SK-N-SH treated with all-trans-retinoic acid at 6 μM for 48 hours (cell line): ENCODE data around the gene ATP5MG.

ENCODE experiments used
- CSDC2 ChIP-seq: fragments of 250-450 bp; sonication (Bioruptor Pico); IDR thresholded peaks from 2 replicates; pipeline ENCODE4 v1.5.0; 2020; ENCODE audit warnings: mild to moderate bottlenecking, moderate library complexity
- RARB ChIP-seq: fragments of 250-450 bp; sonication (Bioruptor Pico); IDR thresholded peaks from 2 replicates; pipeline ENCODE4 v1.8.0; 2021; ENCODE audit warnings: mild to moderate bottlenecking, moderate library complexity
- TOX ChIP-seq: fragments of 250-450 bp; sonication (Bioruptor Pico); IDR thresholded peaks from 2 replicates; pipeline ENCODE4 v1.8.0; 2021; ENCODE audit warnings: mild to moderate bottlenecking, moderate library complexity, borderline replicate concordance
- ZFP30 ChIP-seq: fragments of 450-650 bp; formaldehyde crosslinking; IDR thresholded peaks from 2 replicates; pipeline ENCODE4 v1.5.0; 2022; ENCODE audit warnings: mild to moderate bottlenecking, moderate library complexity

DNA sequence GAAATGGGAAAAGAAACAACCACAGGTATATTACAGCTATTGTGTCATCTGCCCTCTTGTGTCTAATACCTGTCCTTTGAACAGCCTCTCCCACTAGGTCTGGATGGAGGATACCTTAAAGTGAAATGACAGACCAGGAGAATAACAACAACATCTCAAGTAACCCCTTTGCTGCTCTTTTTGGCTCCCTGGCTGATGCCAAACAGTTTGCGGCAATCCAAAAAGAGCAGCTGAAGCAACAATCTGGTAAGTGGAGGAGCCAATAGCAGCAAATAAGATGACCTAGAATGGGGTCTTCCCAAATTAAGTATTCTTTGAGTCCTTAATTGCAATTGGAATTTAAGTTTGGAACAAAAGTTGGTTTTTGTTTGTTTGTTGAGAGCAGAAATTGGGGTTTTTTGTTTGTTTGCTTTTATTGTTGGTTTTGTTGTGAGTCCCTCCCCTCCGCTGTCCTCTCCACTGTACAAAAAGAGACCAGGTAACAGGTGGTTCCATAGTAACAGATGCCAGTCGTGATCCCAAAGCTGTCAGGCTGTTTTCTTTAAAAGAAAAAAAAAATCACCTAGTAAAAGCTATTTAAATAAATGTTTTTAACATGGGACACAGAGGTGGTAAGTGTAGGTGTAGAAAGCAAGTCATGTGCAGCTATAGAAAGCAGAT lies 36.3 kb upstream of the ATP5MG start:
- no peak for TF ChIP-seq TOX (CRISPR knock-in tag)
- no peak for TF ChIP-seq RARB (CRISPR knock-in tag)
- TF ChIP-seq CSDC2 (CRISPR knock-in tag): no peak
- no peak for TF ChIP-seq ZFP30 (CRISPR knock-in tag)
